Activated CD8-positive, alpha-beta memory T cell treated with anti-CD3 and anti-CD28 coated beads for 1 hour (primary cell): ENCODE data around the gene PSD2.

Experiments used
- DNase-seq, 2 donors: peaks; one replicate each; pipeline ENCODE4 v3.0.0-alpha.2; 2020; ENCODE audit warnings: low read depth in 1 of 2; ENCODE audit errors: extremely low read depth in 1 of 2

PSD2 gene

DNA sequence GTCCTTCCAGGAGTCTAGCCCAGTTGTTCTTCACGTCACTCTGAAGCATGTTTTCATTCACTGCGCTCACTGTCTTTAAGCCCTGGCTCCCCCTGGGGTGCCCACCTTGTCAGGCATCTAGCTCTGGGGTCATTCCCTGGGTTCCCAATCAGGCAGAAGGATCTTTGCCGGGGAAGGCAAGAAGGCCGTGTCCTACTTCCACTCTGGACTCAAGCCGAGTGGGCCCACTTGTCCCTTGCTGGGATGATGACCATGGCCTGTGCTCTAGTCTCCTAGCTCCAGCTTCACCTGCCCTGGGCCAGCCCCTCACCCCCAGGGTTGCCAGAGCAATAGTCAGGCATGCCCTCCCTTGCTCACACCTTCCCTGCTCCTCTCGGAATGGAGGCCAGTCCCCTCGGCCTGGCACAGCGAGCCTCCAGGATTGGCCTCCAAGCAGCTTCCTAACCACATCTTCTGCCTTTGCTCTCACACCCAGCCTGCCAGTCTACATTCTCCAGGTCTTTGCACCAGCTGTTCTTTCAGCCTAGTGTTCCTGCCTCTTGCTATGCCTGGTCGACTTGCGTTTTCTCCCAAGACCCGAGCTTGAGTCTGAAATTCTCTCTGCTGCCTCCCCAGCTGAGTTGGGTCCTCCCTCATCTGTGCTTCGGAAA is 32.2 kb upstream of the PSD2 start:
- DNase-seq = no peak

DNA sequence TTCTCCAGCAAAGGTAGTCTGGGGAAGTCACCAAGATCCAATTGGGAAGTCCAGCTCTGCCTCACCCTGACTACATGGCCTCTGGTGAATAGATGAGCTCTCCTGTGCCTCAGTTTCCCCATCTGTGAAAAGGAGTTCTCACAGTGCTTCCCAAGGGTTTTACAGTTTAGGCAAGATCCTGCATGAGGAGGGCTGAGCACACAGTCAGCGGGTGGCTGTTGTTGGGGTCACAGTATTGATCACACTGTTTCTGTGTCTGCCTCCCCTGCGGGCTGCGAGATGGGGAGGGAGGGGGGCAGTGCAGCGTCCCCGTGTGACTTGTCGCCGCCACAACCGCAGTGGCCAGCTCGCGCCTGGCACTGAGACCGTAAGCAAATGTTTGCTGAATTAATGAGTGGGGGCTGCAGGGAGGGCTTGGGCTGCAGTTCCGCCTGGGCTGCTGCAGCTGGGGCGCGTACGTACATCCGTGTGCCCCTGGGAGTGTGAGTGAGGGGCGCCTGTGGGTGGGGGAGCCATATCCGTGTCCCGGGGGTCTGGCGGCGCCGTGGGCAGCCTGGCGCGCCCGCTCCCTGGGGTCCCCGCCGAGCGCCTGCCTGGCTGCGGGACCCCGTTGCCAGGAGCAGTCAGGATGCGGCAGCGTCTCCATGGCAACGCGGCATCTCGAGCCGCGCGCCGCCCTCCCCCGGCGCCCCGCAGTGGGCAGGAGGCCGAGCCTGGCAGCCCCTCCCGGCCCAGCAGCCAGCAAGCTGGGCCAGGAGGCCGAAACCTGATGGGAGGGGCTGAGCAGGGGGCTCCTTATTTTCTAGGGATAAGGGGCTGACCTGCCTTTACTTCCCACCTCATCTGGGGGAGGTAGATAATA is 31.4 kb upstream of the PSD2 start:
- no peak for DNase-seq

GRCh38 chr5:139764886-139765408 is 30.7 kb upstream of the PSD2 start:
- no peak for DNase-seq

GRCh38 chr5:139765409-139766217 is 30.0 kb upstream of the PSD2 start:
- DNase-seq = peak in 1 of 2 donors; percentile 82

GRCh38 chr5:139767960-139768359 is 27.6 kb upstream of the PSD2 start:
- DNase-seq = no peak

DNA sequence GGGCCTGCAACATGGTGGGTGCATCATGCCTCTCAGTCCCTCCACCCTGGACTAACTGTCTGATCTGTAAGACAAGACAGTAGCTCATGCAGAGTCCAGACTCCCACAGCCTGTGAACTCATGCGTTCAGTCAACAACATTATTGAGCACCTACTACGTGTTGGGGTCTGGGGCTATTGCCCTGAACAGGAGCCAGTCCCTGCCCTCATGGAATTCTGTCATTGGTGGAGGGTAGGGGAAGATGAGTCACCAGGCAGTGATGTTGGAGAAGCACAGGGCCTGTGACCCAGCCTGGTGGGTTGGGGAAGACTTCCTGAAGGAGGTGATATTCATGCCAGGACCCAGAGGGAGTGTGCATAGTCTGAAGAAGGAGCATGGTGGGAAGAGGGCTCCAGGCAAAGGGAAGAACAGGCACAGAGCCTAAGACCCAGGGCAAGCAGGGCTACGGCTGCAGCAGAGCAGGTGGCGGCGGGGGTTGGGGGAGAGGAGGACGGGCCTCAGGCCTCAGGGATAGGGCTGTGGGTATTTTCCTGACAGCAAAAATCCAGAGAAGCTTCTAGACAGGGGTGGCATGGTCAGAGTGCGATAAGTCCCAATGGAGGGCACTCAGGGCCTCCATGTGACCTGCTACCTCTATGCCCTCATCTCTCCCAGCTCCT is 26.7 kb upstream of the PSD2 start:
- no peak for DNase-seq

DNA sequence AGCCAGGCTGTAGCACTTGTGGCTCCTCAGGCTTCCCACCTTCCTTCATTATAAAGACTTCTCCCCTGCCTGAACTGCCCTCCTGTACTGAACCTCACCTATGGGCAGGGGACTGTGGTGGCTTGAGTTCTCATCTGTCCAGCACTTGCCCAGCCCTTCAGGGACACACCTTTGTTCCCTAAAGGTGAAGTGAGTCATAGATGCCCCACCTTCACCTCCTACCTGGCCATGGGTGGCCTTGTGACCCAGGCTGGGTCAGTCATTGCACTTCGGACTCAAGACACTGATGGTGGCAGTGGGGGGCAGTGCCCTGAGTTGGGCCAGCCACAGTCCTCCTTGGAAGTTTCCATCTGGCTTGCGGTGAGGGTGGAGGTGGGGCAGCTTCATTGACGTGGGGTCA is 26.1 kb upstream of the PSD2 start:
- no peak for DNase-seq

- no peak for DNase-seq
Observed at GRCh38 chr5:139770722-139771121, 24.9 kb upstream of the PSD2 start.

GRCh38 chr5:139772089-139772791 is 23.4 kb upstream of the PSD2 start:
- DNase-seq = no peak

DNA sequence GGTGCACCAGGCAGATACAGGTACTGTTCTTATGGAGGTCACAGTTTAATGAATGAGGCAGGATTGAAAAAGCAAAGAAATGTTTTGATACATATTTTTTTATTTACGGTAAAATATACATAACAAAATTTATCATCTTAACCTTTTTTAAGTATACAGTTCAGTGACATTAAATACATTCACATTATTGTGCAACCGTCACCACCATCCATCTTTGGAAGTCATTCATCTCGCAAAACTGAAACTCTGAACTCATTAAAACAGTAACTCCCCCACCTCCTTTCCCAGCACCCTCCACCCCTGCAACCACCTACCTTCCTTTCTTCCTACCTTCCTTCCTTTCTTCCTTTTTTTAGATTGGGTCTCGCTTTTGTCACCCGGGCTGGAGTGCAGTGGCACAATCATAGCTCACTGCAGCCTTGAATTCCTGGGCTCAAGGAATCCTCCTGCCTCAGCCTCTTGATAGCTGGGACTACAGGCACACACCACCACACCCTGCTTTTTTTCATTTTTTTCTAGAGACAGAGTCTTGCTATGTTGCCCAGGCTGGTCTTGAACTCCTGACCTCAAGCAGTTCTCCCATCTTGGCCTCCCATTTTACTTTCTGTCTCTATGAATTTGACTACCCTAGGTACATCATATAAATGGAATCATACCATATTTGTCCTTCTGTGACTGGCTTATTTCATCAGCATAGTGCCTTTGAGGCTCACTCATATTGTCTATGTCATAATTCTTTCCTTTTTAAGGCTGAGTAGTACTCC is 22.5 kb upstream of the PSD2 start:
- no peak for DNase-seq

- DNase-seq = peak; percentile 51 to 70
Observed at GRCh38 chr5:139774980-139775661, 20.5 kb upstream of the PSD2 start.

DNA sequence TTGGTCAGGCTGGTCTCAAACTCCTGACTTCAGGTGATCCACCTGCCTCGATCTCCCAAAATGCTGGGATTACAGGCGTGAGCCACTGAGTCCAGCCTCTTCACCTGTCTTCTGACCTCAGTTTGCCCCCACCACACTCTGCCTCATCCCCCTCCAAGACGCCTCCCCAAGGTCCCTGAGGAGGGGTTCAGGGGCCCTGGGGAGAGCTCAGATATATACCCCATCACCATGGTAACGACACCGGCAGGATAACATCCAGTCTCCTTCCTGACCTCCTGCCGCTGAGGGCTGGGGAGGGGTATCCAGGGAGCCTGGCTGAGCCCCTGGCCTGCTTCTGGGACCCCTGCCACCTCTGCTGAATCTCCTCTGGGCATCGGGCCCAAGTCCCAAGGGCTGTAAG is 19.7 kb upstream of the PSD2 start:
- DNase-seq = no peak

DNA sequence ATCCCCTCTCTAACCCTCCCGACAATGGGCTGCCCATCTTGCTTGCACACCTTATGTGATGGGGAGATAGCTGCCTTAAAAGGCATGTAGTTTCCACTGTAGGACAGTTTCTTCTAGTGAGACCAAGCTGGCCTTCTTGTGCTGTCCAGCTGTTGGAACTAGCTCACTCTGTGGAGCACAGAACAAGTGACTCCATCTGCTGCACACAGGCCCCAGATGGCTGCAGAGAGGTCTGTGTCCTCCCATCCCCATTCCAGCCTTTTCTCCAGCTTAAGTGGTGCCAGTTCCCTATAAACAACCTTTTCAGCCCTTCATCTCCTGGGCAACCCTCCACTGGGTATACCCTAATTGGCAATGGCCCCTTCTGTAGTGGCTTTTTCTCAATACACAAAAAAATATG is 18.7 kb upstream of the PSD2 start:
- DNase-seq = no peak

- no peak for DNase-seq
Observed at GRCh38 chr5:139783436-139783965, 12.1 kb upstream of the PSD2 start.

DNA sequence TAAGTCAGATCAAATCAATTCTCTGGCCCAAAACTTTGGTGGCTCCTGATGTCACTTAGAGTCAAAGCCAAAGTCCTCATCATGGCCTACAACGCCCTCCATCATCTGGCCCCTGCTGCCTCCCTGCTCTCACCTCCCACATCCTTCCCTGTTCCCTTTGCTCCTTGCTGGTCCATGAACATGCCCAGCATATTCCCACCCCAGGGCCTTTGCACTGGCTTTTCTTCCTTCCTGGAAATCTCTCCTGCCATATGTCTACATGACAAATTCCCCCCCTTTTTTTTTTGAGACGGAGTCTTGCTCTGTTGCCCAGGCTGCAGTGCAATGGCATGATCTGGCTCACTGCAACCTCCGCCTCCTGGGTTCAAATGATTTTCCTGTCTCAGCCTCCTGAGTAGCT is 11.1 kb upstream of the PSD2 start:
- DNase-seq = no peak

DNA sequence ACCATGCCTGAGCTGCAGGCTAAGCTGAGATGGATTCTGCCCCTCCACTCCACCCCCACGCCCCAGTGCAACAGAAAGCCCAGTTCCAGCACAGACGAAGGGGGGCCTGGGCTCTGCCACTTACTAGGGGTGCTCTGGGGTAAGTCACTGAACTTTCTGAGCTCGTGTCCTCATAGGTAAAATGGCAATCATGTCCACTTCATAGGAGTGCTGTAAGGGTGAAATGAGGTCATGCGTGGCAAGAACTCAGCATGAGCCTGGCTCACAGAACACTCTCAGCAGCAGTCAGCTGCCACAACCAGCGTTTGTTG is 8.4 kb upstream of the PSD2 start:
- DNase-seq = no peak

- peak; percentile 55 to 75 for DNase-seq
Observed at GRCh38 chr5:139787568-139788293, 7.9 kb upstream of the PSD2 start.

- DNase-seq = no peak
Observed at GRCh38 chr5:139788294-139788910, 7.2 kb upstream of the PSD2 start.
